Keratinocyte (primary cell): ENCODE data around the gene NINJ2.

Source experiments
- CTCF ChIP-seq, 3 experiments: IDR thresholded peaks in 1 of 3; conservative IDR thresholded peaks in 1 of 3; optimal IDR thresholded peaks in 1 of 3; 2 replicates in 2 of 3; 3 replicates in 1 of 3; pipeline versions ENCODE3 to v1.5.1; 2011; ENCODE audit warnings: low read length in 3 of 3, mild to moderate bottlenecking in 3 of 3, moderate library complexity in 2 of 3, control low read depth in 1 of 3, inconsistent platforms in 1 of 3; ENCODE audit not compliant: insufficient read depth in 2 of 3; ENCODE audit errors: extremely low read depth in 1 of 3
- EZH2 ChIP-seq: IDR thresholded peaks from one replicate; pipeline ENCODE4 v1.6.1; 2012; ENCODE audit warnings: inconsistent platforms, mild to moderate bottlenecking, low read length, moderate library complexity

- no peak for TF ChIP-seq EZH2
- TF ChIP-seq CTCF (optimal IDR thresholded peaks at IDR 0.05 in 1 of 3, IDR thresholded peaks at IDR 0.05 in 1 of 3, conservative IDR thresholded peaks at IDR 0.05 in 1 of 3; ENCODE audit: extremely low read depth in 1 of 3, insufficient read depth in 2 of 3, low read length in 3 of 3) = no peak
Measured at GRCh38 chr12:690466-690865, 27.2 kb upstream of the NINJ2 start.
